ENCODE data around the gene FBXL22.

The FBXL22 gene

GRCh38 chr15:63582179-63582578 is 15.0 kb upstream of the FBXL22 start:
- H4K20me1 ChIP-seq (ENCODE audit: control insufficient read depth, insufficient read depth, low read depth, low read length): no peaks in the 10 kb centered on the region
- no peaks in the 10 kb centered on the region for H3K79me2 ChIP-seq (ENCODE audit: control insufficient read depth, low read length)
- no peaks in the 10 kb centered on the region for H3K9me3 ChIP-seq (ENCODE audit: control insufficient read depth, insufficient read depth, low read length)
- H3K27ac ChIP-seq (ENCODE audit: low read depth, low read length): no peak overlapping the region
- H3K4me3 ChIP-seq (ENCODE audit: low read length): no peak overlapping the region
- no peak overlapping the region for H3K4me2 ChIP-seq (ENCODE audit: low read length)
- no peaks in the 10 kb centered on the region for H3K9me2 ChIP-seq (replicated peaks; ENCODE audit: control insufficient read depth, low read length)
- peaks cover 43% of the 10 kb centered on the region for H3K36me3 ChIP-seq (ENCODE audit: control insufficient read depth, low read length)
- H3F3A ChIP-seq (ENCODE audit: control insufficient read depth, insufficient read depth): peaks cover 9% of the 10 kb centered on the region
- H3K27me3 ChIP-seq (ENCODE audit: control insufficient read depth, low read length): no peaks in the 10 kb centered on the region
- TF ChIP-seq CTCF (IDR thresholded peaks at IDR 0.05; ENCODE audit: low read depth, low read length, poor library complexity, severe bottlenecking) (no peak), EZH2phosphoT487 (IDR thresholded peaks at IDR 0.05; ENCODE audit: borderline replicate concordance, low read length) (no peak)
- H3K4me1 ChIP-seq (ENCODE audit: control insufficient read depth, low read length): no peaks in the 10 kb centered on the region

- no peaks in the 10 kb centered on the region for H3K9me2 ChIP-seq (replicated peaks; ENCODE audit: control insufficient read depth, low read length)
- no peaks in the 10 kb centered on the region for H3K9me3 ChIP-seq (ENCODE audit: control insufficient read depth, insufficient read depth, low read length)
- no peak overlapping the region for H3K27ac ChIP-seq (ENCODE audit: low read depth, low read length)
- H3K36me3 ChIP-seq (ENCODE audit: control insufficient read depth, low read length): peaks cover 49% of the 10 kb centered on the region
- peaks cover 9% of the 10 kb centered on the region for H3F3A ChIP-seq (ENCODE audit: control insufficient read depth, insufficient read depth)
- H3K27me3 ChIP-seq (ENCODE audit: control insufficient read depth, low read length): no peaks in the 10 kb centered on the region
- no peaks in the 10 kb centered on the region for H4K20me1 ChIP-seq (ENCODE audit: control insufficient read depth, insufficient read depth, low read depth, low read length)
- TF ChIP-seq CTCF (IDR thresholded peaks at IDR 0.05; ENCODE audit: low read depth, low read length, poor library complexity, severe bottlenecking) (no peak), EZH2phosphoT487 (IDR thresholded peaks at IDR 0.05; ENCODE audit: borderline replicate concordance, low read length) (no peak)
- no peaks in the 10 kb centered on the region for H3K79me2 ChIP-seq (ENCODE audit: control insufficient read depth, low read length)
- H3K4me3 ChIP-seq (ENCODE audit: low read length): no peak overlapping the region
- H3K4me2 ChIP-seq (ENCODE audit: low read length): no peak overlapping the region
- no peaks in the 10 kb centered on the region for H3K4me1 ChIP-seq (ENCODE audit: control insufficient read depth, low read length)
Observed at GRCh38 chr15:63582718-63583426, 14.3 kb upstream of the FBXL22 start.

DNA sequence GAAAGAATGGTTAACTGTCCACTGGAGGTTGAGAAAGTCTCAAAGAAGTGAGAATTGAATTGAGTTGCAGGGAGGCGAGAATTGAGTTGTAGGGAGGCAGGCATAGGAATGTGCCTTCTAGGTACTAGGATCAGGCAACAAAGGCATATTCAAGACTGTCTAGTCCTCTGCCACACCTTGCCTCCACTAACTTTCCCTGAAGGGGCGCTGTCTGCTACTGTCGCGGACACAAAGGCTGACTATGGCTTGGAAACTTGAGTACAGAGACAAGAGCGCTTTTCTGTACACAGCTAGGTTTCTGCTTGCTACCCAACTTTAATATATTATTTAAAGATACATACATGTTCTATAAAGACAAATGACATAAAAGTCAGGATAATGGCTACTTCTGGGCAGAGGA is 10.4 kb upstream of the FBXL22 start:
- Histone ChIP-seq H3K4me3 (ENCODE audit: low read length) (no peak overlapping the region), H3K36me3 (ENCODE audit: control insufficient read depth, low read length) (peaks cover 85% of the 10 kb centered on the region), H3F3A (ENCODE audit: control insufficient read depth, insufficient read depth) (no peaks in the 10 kb centered on the region; the same call in none of the 2 replicates), H3K9me3 (ENCODE audit: control insufficient read depth, insufficient read depth, low read length) (no peaks in the 10 kb centered on the region), H3K27ac (ENCODE audit: low read depth, low read length) (no peak overlapping the region), H3K4me2 (ENCODE audit: low read length) (no peak overlapping the region), H3K4me1 (ENCODE audit: control insufficient read depth, low read length) (no peaks in the 10 kb centered on the region), H3K9me2 (replicated peaks; ENCODE audit: control insufficient read depth, low read length) (no peaks in the 10 kb centered on the region), H3K79me2 (ENCODE audit: control insufficient read depth, low read length) (no peaks in the 10 kb centered on the region), H4K20me1 (ENCODE audit: control insufficient read depth, insufficient read depth, low read depth, low read length) (no peaks in the 10 kb centered on the region), H3K27me3 (ENCODE audit: control insufficient read depth, low read length) (no peaks in the 10 kb centered on the region)
- TF ChIP-seq CTCF (IDR thresholded peaks at IDR 0.05; ENCODE audit: low read depth, low read length, poor library complexity, severe bottlenecking): no peak
- TF ChIP-seq EZH2phosphoT487 (IDR thresholded peaks at IDR 0.05; ENCODE audit: borderline replicate concordance, low read length): no peak

Data from DOHH2 (cell line).